MM.1S (cell line): ENCODE measurements around the gene ZNF507.

ENCODE experiments used
- DNase-seq: peaks from one replicate; pipeline ENCODE4 v3.0.0-alpha.2; 2015
- H2AFZ ChIP-seq: fragments of 300-600 bp; sonication (generic); 2 replicates; pipeline ENCODE4 v1.6.0; 2016; ENCODE audit warnings: antibody characterized with exemption, low read length
- H3F3A ChIP-seq: fragments of 300-600 bp; sonication (generic); 2 replicates; pipeline ENCODE4 v1.6.1; 2016; ENCODE audit warnings: mild to moderate bottlenecking, antibody characterized with exemption, low read length, moderate library complexity, mixed read lengths; ENCODE audit not compliant: insufficient read depth
- H3K27ac ChIP-seq: fragments of 300-600 bp; sonication (generic); 2 replicates; pipeline ENCODE4 v1.5.1; 2016; ENCODE audit warnings: mild to moderate bottlenecking, low read length
- H3K27me3 ChIP-seq: fragments of 300-600 bp; sonication (generic); replicated peaks from 2 replicates; pipeline ENCODE4 v1.6.0; 2016; ENCODE audit warnings: low read length; ENCODE audit not compliant: insufficient read depth
- H3K36me3 ChIP-seq: fragments of 300-600 bp; sonication (generic); replicated peaks from 2 replicates; pipeline ENCODE4 v1.6.1; 2016; ENCODE audit warnings: mild to moderate bottlenecking, low read length, mixed read lengths; ENCODE audit not compliant: insufficient read depth
- H3K4me1 ChIP-seq: fragments of 300-600 bp; sonication (generic); 2 replicates; pipeline ENCODE4 v1.6.1; 2016; ENCODE audit warnings: low read length, mixed read lengths
- H3K4me2 ChIP-seq: fragments of 300-600 bp; sonication (generic); 2 replicates; pipeline ENCODE4 v1.6.0; 2016; ENCODE audit warnings: low read depth, low read length
- H3K4me3 ChIP-seq: fragments of 300-600 bp; sonication (generic); 2 replicates; pipeline ENCODE4 v1.5.1; 2016; ENCODE audit warnings: low read length, mixed read lengths
- H3K79me2 ChIP-seq: fragments of 300-600 bp; sonication (generic); 2 replicates; pipeline ENCODE4 v1.6.1; 2016; ENCODE audit warnings: mixed run types, low read length, mixed read lengths
- H3K9ac ChIP-seq: fragments of 300-600 bp; sonication (generic); 2 replicates; pipeline ENCODE4 v1.6.1; 2016; ENCODE audit warnings: low read length, mixed read lengths
- H3K9me2 ChIP-seq: fragments of 300-600 bp; sonication (generic); replicated peaks from 2 replicates; pipeline ENCODE4 v1.6.1; 2016; ENCODE audit warnings: mild to moderate bottlenecking, low read length, mixed read lengths; ENCODE audit not compliant: insufficient read depth
- H3K9me3 ChIP-seq: fragments of 300-600 bp; sonication (generic); replicated peaks from 2 replicates; pipeline ENCODE4 v1.6.1; 2016; ENCODE audit warnings: mild to moderate bottlenecking, low read length, mixed read lengths; ENCODE audit not compliant: insufficient read depth
- H4K20me1 ChIP-seq: fragments of 300-600 bp; sonication (generic); 2 replicates; pipeline ENCODE4 v1.6.1; 2016; ENCODE audit warnings: mild to moderate bottlenecking, low read length, moderate library complexity, mixed read lengths; ENCODE audit not compliant: insufficient read depth
- CTCF ChIP-seq: fragments of 300-600 bp; sonication (generic); IDR thresholded peaks from 2 replicates; pipeline ENCODE4 v1.5.1; 2016; ENCODE audit warnings: antibody characterized with exemption, low read length, mixed read lengths
- EZH2 ChIP-seq: fragments of 300-600 bp; sonication (generic); optimal IDR thresholded peaks from 2 replicates; pipeline ENCODE3; 2017; ENCODE audit warnings: low read depth, mild to moderate bottlenecking, antibody characterized with exemption, low read length, mixed read lengths
- EZH2phosphoT487 ChIP-seq: fragments of 300-600 bp; sonication (generic); IDR thresholded peaks from 2 replicates; pipeline ENCODE4 v1.6.1; 2018; ENCODE audit warnings: antibody characterized with exemption, low read length

Gene ZNF507

GRCh38 chr19:32322541-32322940 is 22.9 kb upstream of the ZNF507 start:
- DNase-seq = no peak
- H3K4me2 ChIP-seq = no peak overlapping the region
- H2AFZ ChIP-seq = no peak overlapping the region

DNA sequence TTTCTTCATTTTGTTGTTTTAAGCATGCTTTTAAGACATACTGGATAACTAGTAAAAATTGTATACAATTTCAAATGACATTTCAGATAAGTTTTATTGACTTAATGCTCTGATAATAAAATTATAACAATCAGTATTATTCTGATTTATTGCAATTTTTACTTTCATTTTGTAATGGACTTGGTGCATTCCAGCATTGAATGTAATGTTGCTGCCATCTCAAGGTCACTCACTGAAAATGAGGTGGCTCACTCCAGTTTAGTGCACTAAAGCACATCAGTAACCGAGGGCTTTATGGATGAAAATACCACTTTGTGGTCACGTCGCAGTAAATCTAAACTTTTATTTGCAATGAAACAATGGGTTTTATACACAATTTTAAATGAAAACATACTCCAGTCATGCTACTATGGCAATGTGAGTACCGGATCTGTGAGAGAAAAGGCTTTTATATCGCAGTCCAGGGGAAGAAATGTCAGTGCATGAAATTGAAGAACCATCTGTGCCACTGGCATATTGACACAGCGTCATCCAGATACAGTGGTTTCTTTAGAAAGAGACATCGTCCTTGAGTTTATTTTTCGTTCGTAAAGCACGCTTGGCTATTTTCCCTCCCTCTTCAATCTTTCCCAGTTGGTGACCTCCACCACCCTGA is 20.7 kb upstream of the ZNF507 start:
- H3F3A ChIP-seq = no peaks in the 10 kb centered on the region
- TF ChIP-seq CTCF (peak; percentile 32), EZH2 (no peak)
- no peaks in the 10 kb centered on the region for H4K20me1 ChIP-seq
- H3K9me3 ChIP-seq = no peaks in the 10 kb centered on the region
- no peaks in the 10 kb centered on the region; the same call in 1 of the 2 replicates for H3K4me1 ChIP-seq
- peak overlapping the region; percentile 25; the same call in 1 of the 2 replicates for H3K4me2 ChIP-seq
- H3K27me3 ChIP-seq = peaks cover 19% of the 10 kb centered on the region
- no peak overlapping the region for H3K9ac ChIP-seq
- no peaks in the 10 kb centered on the region for H3K9me2 ChIP-seq
- no peaks in the 10 kb centered on the region for H3K36me3 ChIP-seq
- H3K4me3 ChIP-seq = peak overlapping the region; percentile 19; the same call in 1 of the 2 replicates
- H3K79me2 ChIP-seq = no peaks in the 10 kb centered on the region
- peak; percentile 45 for DNase-seq
- H2AFZ ChIP-seq = peak overlapping the region; percentile 43
- H3K27ac ChIP-seq = no peak overlapping the region

More at GRCh38 chr19:32322541-32322940, 22.9 kb upstream of the ZNF507 start:
- Histone ChIP-seq H3K9me3 (no peaks in the 10 kb centered on the region), H3K4me1 (no peaks in the 10 kb centered on the region; the same call in 1 of the 2 replicates), H3K79me2 (no peaks in the 10 kb centered on the region), H4K20me1 (no peaks in the 10 kb centered on the region), H3K36me3 (no peaks in the 10 kb centered on the region), H3K4me3 (no peak overlapping the region), H3K9ac (no peak overlapping the region), H3K9me2 (no peaks in the 10 kb centered on the region), H3K27ac (no peak overlapping the region), H3K27me3 (peaks cover 7% of the 10 kb centered on the region), H3F3A (no peaks in the 10 kb centered on the region)
- TF ChIP-seq EZH2 (no peak), EZH2phosphoT487 (no peak), CTCF (no peak)

- no peak overlapping the region for H3K4me2 ChIP-seq
- H3K9me3 ChIP-seq = no peaks in the 10 kb centered on the region
- TF ChIP-seq CTCF (no peak), EZH2phosphoT487 (no peak), EZH2 (no peak)
- no peak overlapping the region for H2AFZ ChIP-seq
- H3K36me3 ChIP-seq = no peaks in the 10 kb centered on the region
- H4K20me1 ChIP-seq = no peaks in the 10 kb centered on the region
- no peaks in the 10 kb centered on the region for H3K4me1 ChIP-seq
- H3K79me2 ChIP-seq = no peaks in the 10 kb centered on the region
- H3K27me3 ChIP-seq = peaks cover 44% of the 10 kb centered on the region
- H3K4me3 ChIP-seq = no peak overlapping the region
- no peaks in the 10 kb centered on the region for H3K9me2 ChIP-seq
- H3K9ac ChIP-seq = no peak overlapping the region
- no peak for DNase-seq
- no peak overlapping the region for H3K27ac ChIP-seq
- no peaks in the 10 kb centered on the region for H3F3A ChIP-seq
Observed at GRCh38 chr19:32330213-32330857, 15.1 kb upstream of the ZNF507 start.
